Neural progenitor cell (in vitro differentiated cells): ENCODE results near the gene RAPGEF5. TPM values are rescaled to one million over a fixed set of nuclear protein-coding genes. Genes with fewer than 3 reads are reported as not detected.

Source experiments
- DNase-seq: peaks from one replicate; pipeline ENCODE4 v3.0.0-alpha.2; 2016; ENCODE audit warnings: low spot score
- H2AFZ ChIP-seq: fragments of 200-600 bp; sonication (generic); replicated peaks from 2 replicates; pipeline ENCODE4 v1.6.1; 2016; ENCODE audit warnings: antibody characterized with exemption
- H3F3A ChIP-seq: fragments of 200-600 bp; sonication (generic); 2 replicates; pipeline ENCODE4 v1.6.1; 2016; ENCODE audit warnings: antibody characterized with exemption, low read depth
- H3K27ac ChIP-seq: fragments of 200-600 bp; sonication (generic); 2 replicates; pipeline ENCODE4 v1.5.1; 2016; ENCODE audit warnings: mild to moderate bottlenecking
- H3K27me3 ChIP-seq: fragments of 200-600 bp; sonication (generic); 2 replicates; pipeline ENCODE4 v1.6.1; 2016; ENCODE audit warnings: mild to moderate bottlenecking, moderate library complexity
- H3K36me3 ChIP-seq: fragments of 200-600 bp; sonication (generic); 2 replicates; pipeline ENCODE4 v1.5.1; 2016
- H3K4me1 ChIP-seq: fragments of 200-600 bp; sonication (generic); 2 replicates; pipeline ENCODE4 v1.6.1; 2016; ENCODE audit warnings: mixed run types
- H3K4me2 ChIP-seq: fragments of 200-600 bp; sonication (generic); 2 replicates; pipeline ENCODE4 v1.6.1; 2016
- H3K4me3 ChIP-seq: fragments of 200-600 bp; sonication (generic); 2 replicates; pipeline ENCODE4 v1.5.1; 2016
- H3K79me2 ChIP-seq: fragments of 200-600 bp; sonication (generic); 2 replicates; pipeline ENCODE4 v1.6.1; 2016; ENCODE audit warnings: low read depth
- H3K9ac ChIP-seq: fragments of 200-600 bp; sonication (generic); 2 replicates; pipeline ENCODE4 v1.6.1; 2016
- H3K9me3 ChIP-seq: fragments of 200-600 bp; sonication (generic); 2 replicates; pipeline ENCODE4 v1.5.1; 2016; ENCODE audit warnings: low read depth
- H4K20me1 ChIP-seq: fragments of 200-600 bp; sonication (generic); 2 replicates; pipeline ENCODE4 v1.6.1; 2016; ENCODE audit warnings: low read depth
- H3K27ac Mint-ChIP-seq: 3 replicates; pipeline ENCODE4 v1.8.0; 2021; ENCODE audit warnings: mixed read lengths
- H3K27me3 Mint-ChIP-seq: 2 replicates; pipeline ENCODE4 v1.8.0; 2022; ENCODE audit warnings: low read depth, mild to moderate bottlenecking, inconsistent platforms, moderate library complexity, mixed read lengths; ENCODE audit not compliant: insufficient read depth
- H3K36me3 Mint-ChIP-seq: 3 replicates; pipeline ENCODE4 v1.8.0; 2021; ENCODE audit warnings: mixed read lengths
- H3K4me1 Mint-ChIP-seq: 3 replicates; pipeline ENCODE4 v1.8.0; 2021; ENCODE audit warnings: mixed read lengths
- H3K4me3 Mint-ChIP-seq: 3 replicates; pipeline ENCODE4 v1.8.0; 2021; ENCODE audit warnings: mild to moderate bottlenecking, moderate library complexity, mixed read lengths
- H3K9me3 Mint-ChIP-seq: 3 replicates; pipeline ENCODE4 v1.8.0; 2020; ENCODE audit warnings: mixed read lengths
- EZH2 ChIP-seq: fragments of 200-600 bp; sonication (generic); IDR thresholded peaks from 2 replicates; pipeline ENCODE4 v1.6.1; 2017; ENCODE audit warnings: antibody characterized with exemption, mild to moderate bottlenecking, moderate library complexity
- EZH2phosphoT487 ChIP-seq: fragments of 200-600 bp; sonication (generic); IDR thresholded peaks from 2 replicates; pipeline ENCODE4 v1.6.1; 2017; ENCODE audit warnings: antibody characterized with exemption
- total RNA-seq: library from RNA; depleted of rRNA; stranded (reverse); fragments of >200 nt; gene quantifications from 2 replicates; pipeline ENCODE4 v1.2.3, GENCODE V29; 2015; ENCODE audit warnings: low replicate concordance
- TF ChIP-seq, protein P1 (sequence below): fragments of 200-600 bp; sonication (generic); IDR thresholded peaks from 2 replicates; pipeline ENCODE4 v1.5.1; 2017; ENCODE audit warnings: antibody characterized with exemption, mild to moderate bottlenecking

Gene RAPGEF5
- total RNA-seq, 1 donor from 2014 or later: 5.7 TPM

DNA sequence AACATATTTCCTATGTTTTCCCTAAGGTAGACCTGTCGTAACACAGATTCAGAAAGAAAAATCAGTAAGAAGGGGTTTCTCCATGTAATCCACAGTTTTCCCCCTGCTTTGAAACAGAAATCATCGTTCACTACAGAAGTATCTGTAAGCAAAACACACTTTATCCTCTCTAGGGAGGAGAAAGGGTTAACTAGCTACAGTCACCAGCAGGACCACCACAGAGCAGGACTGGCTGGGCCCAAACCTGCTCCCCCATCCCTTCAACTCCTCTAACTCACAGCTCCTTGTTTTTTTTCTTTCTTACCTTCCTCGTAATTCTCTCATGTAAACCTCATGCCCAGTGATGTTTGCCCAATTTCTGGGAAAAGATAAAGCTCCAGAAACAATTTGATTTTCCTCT, 167.7 kb downstream of the RAPGEF5 start:
- no peak overlapping the region for H3K4me3 Mint-ChIP-seq

DNA sequence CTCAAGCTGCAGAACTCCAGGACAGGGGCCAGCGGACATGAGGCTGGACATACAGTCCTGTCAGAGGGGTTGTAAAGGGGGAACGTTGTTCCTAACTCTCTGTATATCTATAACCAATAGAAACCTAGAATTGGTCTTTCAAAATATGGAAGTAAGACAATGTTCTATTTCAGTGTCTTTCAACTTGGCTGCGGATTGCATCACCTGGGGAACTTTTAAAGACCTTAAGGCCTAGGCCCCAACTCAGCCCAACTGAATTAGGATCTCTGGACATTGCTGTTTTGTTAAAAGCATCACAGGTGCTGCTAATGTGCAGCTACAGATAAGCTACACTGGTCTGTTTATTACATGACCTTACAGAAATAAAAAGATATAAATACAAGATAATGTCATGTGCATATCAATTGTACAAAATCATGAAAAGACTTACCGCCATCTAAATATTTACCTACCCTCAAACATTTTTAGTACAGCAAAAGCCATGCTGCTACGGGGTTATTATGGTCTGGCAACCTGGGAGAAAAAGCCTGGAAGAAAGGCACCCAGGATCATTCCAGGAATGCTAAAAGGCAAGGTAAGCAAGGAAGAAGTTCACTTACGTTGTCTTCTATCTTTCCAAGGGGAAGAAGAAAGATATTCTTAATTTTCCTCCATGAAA, 169.1 kb downstream of the RAPGEF5 start:
- H3K4me3 Mint-ChIP-seq: no peak overlapping the region
- Histone ChIP-seq H3K27me3 (no peaks in the 10 kb centered on the region), H3K4me2 (no peak overlapping the region), H3K4me3 (no peak overlapping the region), H3F3A (peaks cover 33% of the 10 kb centered on the region), H3K79me2 (no peaks in the 10 kb centered on the region), H3K36me3 (no peaks in the 10 kb centered on the region), H3K4me1 (peaks cover 43% of the 10 kb centered on the region), H2AFZ (no peak overlapping the region), H3K9ac (no peak overlapping the region), H4K20me1 (no peaks in the 10 kb centered on the region), H3K27ac (no peak overlapping the region), H3K9me3 (no peaks in the 10 kb centered on the region)
- H3K9me3 Mint-ChIP-seq: no peaks in the 10 kb centered on the region
- H3K36me3 Mint-ChIP-seq: no peaks in the 10 kb centered on the region
- H3K4me1 Mint-ChIP-seq: peaks cover 47% of the 10 kb centered on the region
- H3K27ac Mint-ChIP-seq: no peak overlapping the region
- no peak for DNase-seq
- TF ChIP-seq, protein P1, sequence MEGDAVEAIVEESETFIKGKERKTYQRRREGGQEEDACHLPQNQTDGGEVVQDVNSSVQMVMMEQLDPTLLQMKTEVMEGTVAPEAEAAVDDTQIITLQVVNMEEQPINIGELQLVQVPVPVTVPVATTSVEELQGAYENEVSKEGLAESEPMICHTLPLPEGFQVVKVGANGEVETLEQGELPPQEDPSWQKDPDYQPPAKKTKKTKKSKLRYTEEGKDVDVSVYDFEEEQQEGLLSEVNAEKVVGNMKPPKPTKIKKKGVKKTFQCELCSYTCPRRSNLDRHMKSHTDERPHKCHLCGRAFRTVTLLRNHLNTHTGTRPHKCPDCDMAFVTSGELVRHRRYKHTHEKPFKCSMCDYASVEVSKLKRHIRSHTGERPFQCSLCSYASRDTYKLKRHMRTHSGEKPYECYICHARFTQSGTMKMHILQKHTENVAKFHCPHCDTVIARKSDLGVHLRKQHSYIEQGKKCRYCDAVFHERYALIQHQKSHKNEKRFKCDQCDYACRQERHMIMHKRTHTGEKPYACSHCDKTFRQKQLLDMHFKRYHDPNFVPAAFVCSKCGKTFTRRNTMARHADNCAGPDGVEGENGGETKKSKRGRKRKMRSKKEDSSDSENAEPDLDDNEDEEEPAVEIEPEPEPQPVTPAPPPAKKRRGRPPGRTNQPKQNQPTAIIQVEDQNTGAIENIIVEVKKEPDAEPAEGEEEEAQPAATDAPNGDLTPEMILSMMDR: no peak
- no peaks in the 10 kb centered on the region for H3K27me3 Mint-ChIP-seq

More for the DNA sequence above, 167.7 kb downstream of the RAPGEF5 start:
- no peak overlapping the region for H2AFZ ChIP-seq
- no peaks in the 10 kb centered on the region for H4K20me1 ChIP-seq
- H3K27ac Mint-ChIP-seq: no peak overlapping the region
- H3K9me3 ChIP-seq: no peaks in the 10 kb centered on the region
- H3K4me1 ChIP-seq: peaks cover 49% of the 10 kb centered on the region
- H3K9ac ChIP-seq: no peak overlapping the region
- H3K4me3 ChIP-seq: no peak overlapping the region
- peaks cover 3% of the 10 kb centered on the region for H3K27me3 Mint-ChIP-seq
- TF ChIP-seq EZH2: no peak
- TF ChIP-seq, protein P1: no peak
- TF ChIP-seq EZH2phosphoT487: no peak
- no peaks in the 10 kb centered on the region for H3K36me3 Mint-ChIP-seq
- peak overlapping the region; percentile 85 for H3K27ac ChIP-seq
- H3K4me1 Mint-ChIP-seq: peaks cover 61% of the 10 kb centered on the region
- no peaks in the 10 kb centered on the region for H3K79me2 ChIP-seq
- no peaks in the 10 kb centered on the region for H3K9me3 Mint-ChIP-seq
- peak overlapping the region; percentile 59 for H3K4me2 ChIP-seq
- H3K27me3 ChIP-seq: no peaks in the 10 kb centered on the region
- no peak for DNase-seq
- no peaks in the 10 kb centered on the region for H3K36me3 ChIP-seq
- peaks cover 47% of the 10 kb centered on the region for H3F3A ChIP-seq

DNA sequence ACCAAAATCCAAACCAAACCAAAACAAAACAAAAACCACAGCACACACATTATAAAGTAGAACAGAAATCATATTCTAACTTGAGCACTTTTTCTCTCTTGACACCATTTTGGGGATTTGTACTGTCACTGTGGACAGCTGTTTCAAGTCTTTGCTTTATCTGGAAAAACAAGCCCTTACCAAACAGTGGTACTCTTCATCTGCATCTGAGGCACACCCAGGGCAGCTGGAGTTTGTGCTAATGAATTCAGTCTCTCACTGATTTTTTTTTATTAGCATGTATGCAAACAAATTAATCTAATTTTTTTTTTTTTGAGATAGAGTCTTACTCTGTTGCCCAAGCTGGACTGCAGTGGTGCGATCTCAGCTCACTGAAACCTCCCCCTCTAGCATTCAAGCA, 171.4 kb downstream of the RAPGEF5 start:
- Mint-ChIP-seq H3K4me3 (no peak overlapping the region), H3K27ac (no peak overlapping the region), H3K9me3 (no peaks in the 10 kb centered on the region), H3K4me1 (peaks cover 36% of the 10 kb centered on the region), H3K36me3 (no peaks in the 10 kb centered on the region), H3K27me3 (no peaks in the 10 kb centered on the region)
- Histone ChIP-seq H3K36me3 (no peaks in the 10 kb centered on the region), H3K4me1 (peaks cover 46% of the 10 kb centered on the region), H2AFZ (no peak overlapping the region), H3K9ac (no peak overlapping the region), H3K9me3 (no peaks in the 10 kb centered on the region), H3F3A (peaks cover 30% of the 10 kb centered on the region), H3K27ac (peak overlapping the region; percentile 60), H4K20me1 (no peaks in the 10 kb centered on the region), H3K4me2 (peak overlapping the region; percentile 38), H3K27me3 (no peaks in the 10 kb centered on the region), H3K4me3 (no peak overlapping the region), H3K79me2 (no peaks in the 10 kb centered on the region)
- DNase-seq: no peak
- TF ChIP-seq EZH2 (no peak), EZH2phosphoT487 (no peak)
- TF ChIP-seq, protein P1: no peak
